ENCODE measurements around the gene LY6G5B. TPM values are rescaled to one million over a fixed set of nuclear protein-coding genes. Genes with fewer than 3 reads are reported as not detected.

Gene LY6G5B
- total and polyA plus RNA-seq, 9 donors = 8.5 to 28.4 (median 13.1) TPM

- TF ChIP-seq EP300 (IDR thresholded peaks at IDR 0.05) (no peak), CTCF (IDR thresholded peaks at IDR 0.05) (no peak)
- Histone ChIP-seq H3K27ac (no peak overlapping the region), H3K27me3 (no peaks in the 10 kb centered on the region), H3K4me3 (no peak overlapping the region), H3K4me1 (ENCODE audit: insufficient read depth) (no peaks in the 10 kb centered on the region), H3K9me3 (no peaks in the 10 kb centered on the region), H3K36me3 (peaks cover 3% of the 10 kb centered on the region)
- no peak for DNase-seq
- WGBS, 3 donors = 79 to 83% (median 80%) methylated on average over 26 of the region's 26 CpGs
- intact Hi-C loops (cut with DNase I) = no loop called here
Observed at GRCh38 chr6:31632279-31632946, 37.4 kb upstream of the LY6G5B start.

GRCh38 chr6:31633447-31633846 is 36.3 kb upstream of the LY6G5B start:
- Histone ChIP-seq H3K27me3 (no peaks in the 10 kb centered on the region), H3K27ac (no peak overlapping the region), H3K4me1 (ENCODE audit: insufficient read depth) (no peaks in the 10 kb centered on the region), H3K36me3 (peaks cover 3% of the 10 kb centered on the region), H3K9me3 (no peaks in the 10 kb centered on the region), H3K4me3 (no peak overlapping the region)
- WGBS, 3 donors = 78 to 81% (median 79%) methylated on average over 7 of the region's 7 CpGs
- DNase-seq = no peak
- no peak for TF ChIP-seq POLR2A (IDR thresholded peaks at IDR 0.05)
- TF ChIP-seq EP300 (IDR thresholded peaks at IDR 0.05) = no peak
- TF ChIP-seq CTCF (IDR thresholded peaks at IDR 0.05) = no peak
- intact Hi-C loops (cut with DNase I) = no loop called here

- WGBS, 3 donors = 76 to 87% (median 83%) methylated on average over 3 of the region's 3 CpGs
- no peak for DNase-seq
- TF ChIP-seq EP300 (IDR thresholded peaks at IDR 0.05) = no peak
- no peak for TF ChIP-seq POLR2A (IDR thresholded peaks at IDR 0.05)
- TF ChIP-seq CTCF (IDR thresholded peaks at IDR 0.05) = no peak
- H3K4me3 ChIP-seq = no peak overlapping the region
- H3K36me3 ChIP-seq = peaks cover 3% of the 10 kb centered on the region
- intact Hi-C loops (cut with DNase I) = no loop called here
- no peaks in the 10 kb centered on the region for H3K27me3 ChIP-seq
- no peak overlapping the region for H3K27ac ChIP-seq
- no peaks in the 10 kb centered on the region for H3K9me3 ChIP-seq
- no peaks in the 10 kb centered on the region for H3K4me1 ChIP-seq (ENCODE audit: insufficient read depth)
Observed at GRCh38 chr6:31634131-31634530, 35.6 kb upstream of the LY6G5B start.

- intact Hi-C loops (cut with DNase I) = no loop called here
- no peak for DNase-seq
- H3K4me1 ChIP-seq (ENCODE audit: insufficient read depth) = no peaks in the 10 kb centered on the region
- no peak overlapping the region for H3K4me3 ChIP-seq
- TF ChIP-seq POLR2A (IDR thresholded peaks at IDR 0.05) (no peak), CTCF (IDR thresholded peaks at IDR 0.05) (no peak), EP300 (IDR thresholded peaks at IDR 0.05) (no peak)
- H3K9me3 ChIP-seq = no peaks in the 10 kb centered on the region
- H3K27ac ChIP-seq = no peak overlapping the region
- no peaks in the 10 kb centered on the region for H3K27me3 ChIP-seq
- H3K36me3 ChIP-seq = peaks cover 3% of the 10 kb centered on the region
- 68 to 73% (median 70%) methylated on average over 11 of the region's 11 CpGs for WGBS, 3 donors
Observed at GRCh38 chr6:31634969-31635575, 34.7 kb upstream of the LY6G5B start.

Data from ovary (tissue), 9 donors.